KMS-11 (cell line): ENCODE measurements around the gene FGGY.

Experiments
- H2AFZ ChIP-seq: fragments of 200-600 bp; sonication (generic); 2 replicates; pipeline ENCODE4 v1.6.1; 2016; ENCODE audit warnings: antibody characterized with exemption, mixed run types, low read depth
- H3K27ac ChIP-seq: fragments of 200-600 bp; sonication (generic); 2 replicates; pipeline ENCODE4 v1.6.1; 2016; ENCODE audit warnings: mild to moderate bottlenecking, mixed run types
- H3K27me3 ChIP-seq: fragments of 200-600 bp; sonication (generic); 2 replicates; pipeline ENCODE4 v1.6.1; 2017; ENCODE audit warnings: mild to moderate bottlenecking, low read depth, mixed run types, moderate library complexity; ENCODE audit not compliant: insufficient read depth
- H3K36me3 ChIP-seq: fragments of 200-600 bp; sonication (generic); 2 replicates; pipeline ENCODE4 v1.6.1; 2017; ENCODE audit warnings: mild to moderate bottlenecking, mixed run types; ENCODE audit not compliant: insufficient read depth
- H3K4me1 ChIP-seq: fragments of 200-600 bp; sonication (generic); 2 replicates; pipeline ENCODE4 v1.6.1; 2016; ENCODE audit warnings: mild to moderate bottlenecking, low read depth, mixed run types; ENCODE audit not compliant: poor library complexity, severe bottlenecking
- H3K4me2 ChIP-seq: fragments of 200-600 bp; sonication (generic); 2 replicates; pipeline ENCODE4 v1.7.0; 2016; ENCODE audit warnings: mild to moderate bottlenecking, mixed run types
- H3K4me3 ChIP-seq: fragments of 200-600 bp; sonication (generic); IDR thresholded peaks from 2 replicates; pipeline ENCODE4 v1.6.1; 2017; ENCODE audit warnings: low read depth, low read length, mixed read lengths; ENCODE audit not compliant: insufficient read depth
- H3K79me2 ChIP-seq: fragments of 200-600 bp; sonication (generic); 2 replicates; pipeline ENCODE4 v1.6.1; 2016; ENCODE audit warnings: low read depth, mixed run types; ENCODE audit not compliant: insufficient read depth
- H3K9ac ChIP-seq: fragments of 200-600 bp; sonication (generic); 2 replicates; pipeline ENCODE4 v1.6.1; 2016; ENCODE audit warnings: mild to moderate bottlenecking, mixed run types
- H4K20me1 ChIP-seq: fragments of 200-600 bp; sonication (generic); 2 replicates; pipeline ENCODE4 v1.6.1; 2016; ENCODE audit warnings: mild to moderate bottlenecking, mixed run types; ENCODE audit not compliant: insufficient read depth
- TF ChIP-seq, protein P1 (sequence below): fragments of 200-600 bp; sonication (generic); conservative IDR thresholded peaks from 2 replicates; pipeline ENCODE4 v1.6.1; 2017; ENCODE audit warnings: low read depth, mild to moderate bottlenecking, antibody characterized with exemption, low read length, moderate library complexity, mixed read lengths

FGGY gene

GRCh38 chr1:59293849-59294248 is 3.0 kb upstream of the FGGY start:
- Histone ChIP-seq H3K27me3 (no peaks in the 10 kb centered on the region), H3K4me2 (no peak overlapping the region), H4K20me1 (no peaks in the 10 kb centered on the region), H2AFZ (no peak overlapping the region), H3K36me3 (no peaks in the 10 kb centered on the region), H3K4me1 (peaks cover 14% of the 10 kb centered on the region), H3K9ac (no peak overlapping the region), H3K27ac (no peak overlapping the region), H3K79me2 (no peaks in the 10 kb centered on the region), H3K4me3 (no peak overlapping the region)
- TF ChIP-seq, protein P1, sequence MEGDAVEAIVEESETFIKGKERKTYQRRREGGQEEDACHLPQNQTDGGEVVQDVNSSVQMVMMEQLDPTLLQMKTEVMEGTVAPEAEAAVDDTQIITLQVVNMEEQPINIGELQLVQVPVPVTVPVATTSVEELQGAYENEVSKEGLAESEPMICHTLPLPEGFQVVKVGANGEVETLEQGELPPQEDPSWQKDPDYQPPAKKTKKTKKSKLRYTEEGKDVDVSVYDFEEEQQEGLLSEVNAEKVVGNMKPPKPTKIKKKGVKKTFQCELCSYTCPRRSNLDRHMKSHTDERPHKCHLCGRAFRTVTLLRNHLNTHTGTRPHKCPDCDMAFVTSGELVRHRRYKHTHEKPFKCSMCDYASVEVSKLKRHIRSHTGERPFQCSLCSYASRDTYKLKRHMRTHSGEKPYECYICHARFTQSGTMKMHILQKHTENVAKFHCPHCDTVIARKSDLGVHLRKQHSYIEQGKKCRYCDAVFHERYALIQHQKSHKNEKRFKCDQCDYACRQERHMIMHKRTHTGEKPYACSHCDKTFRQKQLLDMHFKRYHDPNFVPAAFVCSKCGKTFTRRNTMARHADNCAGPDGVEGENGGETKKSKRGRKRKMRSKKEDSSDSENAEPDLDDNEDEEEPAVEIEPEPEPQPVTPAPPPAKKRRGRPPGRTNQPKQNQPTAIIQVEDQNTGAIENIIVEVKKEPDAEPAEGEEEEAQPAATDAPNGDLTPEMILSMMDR = no peak

DNA sequence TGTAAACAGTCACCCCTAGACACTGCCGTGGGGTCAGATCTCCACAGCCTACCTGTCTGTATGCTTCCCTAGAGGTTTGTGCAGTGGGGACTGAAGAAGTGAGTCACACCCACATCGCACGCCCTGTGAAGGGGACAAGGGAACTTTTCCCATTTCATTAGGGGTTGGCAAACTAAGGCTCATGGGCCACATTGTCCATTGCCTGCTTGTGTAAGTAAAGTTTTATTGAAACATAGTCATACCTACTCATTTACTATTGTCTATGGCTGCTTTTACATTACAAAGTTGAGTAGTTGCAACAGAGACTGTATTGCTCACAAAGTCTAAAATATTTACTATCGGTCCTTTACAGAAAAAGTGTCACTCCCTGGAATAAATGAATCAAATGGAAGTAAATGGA is 2.5 kb upstream of the FGGY start:
- Histone ChIP-seq H4K20me1 (no peaks in the 10 kb centered on the region), H3K4me1 (peaks cover 14% of the 10 kb centered on the region), H3K27ac (no peak overlapping the region), H3K9ac (no peak overlapping the region), H2AFZ (no peak overlapping the region), H3K4me3 (no peak overlapping the region), H3K36me3 (no peaks in the 10 kb centered on the region), H3K27me3 (no peaks in the 10 kb centered on the region), H3K4me2 (no peak overlapping the region), H3K79me2 (no peaks in the 10 kb centered on the region)
- TF ChIP-seq, protein P1 = no peak

- no peaks in the 10 kb centered on the region for H4K20me1 ChIP-seq
- TF ChIP-seq, protein P1 = no peak
- no peak overlapping the region for H3K4me2 ChIP-seq
- no peak overlapping the region for H3K27ac ChIP-seq
- peak overlapping the region; percentile 85; the same call in 1 of the 2 replicates for H2AFZ ChIP-seq
- peaks cover 14% of the 10 kb centered on the region for H3K4me1 ChIP-seq
- no peaks in the 10 kb centered on the region for H3K36me3 ChIP-seq
- no peaks in the 10 kb centered on the region for H3K27me3 ChIP-seq
- H3K9ac ChIP-seq = no peak overlapping the region
- no peak overlapping the region for H3K4me3 ChIP-seq
- no peaks in the 10 kb centered on the region for H3K79me2 ChIP-seq
Observed at GRCh38 chr1:59295618-59296017, 1.3 kb upstream of the FGGY start.

- H3K27ac ChIP-seq = no peak overlapping the region
- H3K4me2 ChIP-seq = no peak overlapping the region
- no peaks in the 10 kb centered on the region for H3K79me2 ChIP-seq
- no peak overlapping the region for H3K9ac ChIP-seq
- no peaks in the 10 kb centered on the region for H4K20me1 ChIP-seq
- H3K27me3 ChIP-seq = no peaks in the 10 kb centered on the region
- no peaks in the 10 kb centered on the region for H3K36me3 ChIP-seq
- H3K4me1 ChIP-seq = peaks cover 4% of the 10 kb centered on the region
- H2AFZ ChIP-seq = no peak overlapping the region
- TF ChIP-seq, protein P1 = no peak
- H3K4me3 ChIP-seq = no peak overlapping the region
Observed at GRCh38 chr1:59298026-59298583, 1.2 kb downstream of the FGGY start.
